ENCODE results near the gene TMA7B.

The TMA7B gene

GRCh38 chr22:39959640-39960447, at the start of gene TMA7B:
TMA7B (plus strand) TSS chr22:39960397; CDS start chr22:39964375, 3,978 bp downstream.
- peak in 1 of 2 donors; percentile 46 for DNase-seq

DNA sequence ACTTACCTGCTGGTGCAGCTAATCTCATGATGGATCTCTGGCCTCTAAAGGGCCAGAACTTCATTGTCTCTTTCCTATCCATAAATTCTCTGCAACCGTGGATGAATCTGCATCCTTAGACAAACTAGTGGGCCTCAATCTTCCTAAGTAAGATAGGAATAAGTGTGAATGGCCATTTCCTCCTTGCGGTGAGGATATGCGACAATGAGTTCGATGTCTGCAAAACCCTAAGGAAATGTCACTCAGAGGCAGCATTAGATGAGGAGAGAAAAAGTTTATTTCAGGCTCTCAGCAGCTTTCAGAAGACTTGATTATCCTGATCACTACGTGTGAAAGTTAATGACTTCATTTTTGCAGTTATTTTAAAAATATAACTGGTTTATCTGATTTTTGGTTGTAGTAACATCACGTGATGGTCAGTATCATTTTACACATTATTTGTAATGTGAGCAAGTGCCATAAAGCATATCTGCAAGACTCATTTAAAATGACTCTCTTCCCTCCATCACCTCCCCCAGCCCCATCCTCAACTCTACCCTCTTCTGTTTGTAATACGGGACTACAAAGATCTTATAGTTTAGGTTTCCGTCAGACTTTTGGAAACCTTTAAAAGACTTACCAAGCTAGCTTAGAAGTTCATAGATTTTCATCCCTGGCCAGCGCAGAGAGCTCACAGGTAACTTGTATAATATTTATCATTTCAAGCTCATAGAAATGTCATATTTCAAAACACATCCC, 49.2 kb upstream of the TMA7B start:
- DNase-seq: no peak

- DNase-seq: no peak
Measured at GRCh38 chr22:39913321-39913720, 46.9 kb upstream of the TMA7B start.

GRCh38 chr22:39913886-39914285, 46.3 kb upstream of the TMA7B start:
- DNase-seq: no peak

DNA sequence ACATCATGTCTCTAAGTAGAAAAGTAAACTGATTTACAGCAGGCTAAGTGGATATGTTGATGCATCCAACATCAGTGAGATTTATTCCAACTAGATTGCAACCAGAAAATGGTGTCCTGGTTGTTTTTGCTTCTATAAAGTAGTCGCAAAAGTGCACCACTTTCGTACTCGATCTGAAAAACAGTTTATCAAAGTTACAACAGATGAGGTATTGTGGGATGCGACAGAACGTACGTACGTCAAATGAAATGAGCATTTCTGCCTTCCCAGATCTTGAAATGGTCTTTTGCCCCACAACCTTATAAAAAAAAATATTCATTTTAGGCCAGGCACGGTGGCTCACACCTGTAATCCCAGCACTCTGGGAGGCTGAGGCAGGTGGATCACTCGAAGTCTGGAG, 45.6 kb upstream of the TMA7B start:
- DNase-seq: no peak

DNA sequence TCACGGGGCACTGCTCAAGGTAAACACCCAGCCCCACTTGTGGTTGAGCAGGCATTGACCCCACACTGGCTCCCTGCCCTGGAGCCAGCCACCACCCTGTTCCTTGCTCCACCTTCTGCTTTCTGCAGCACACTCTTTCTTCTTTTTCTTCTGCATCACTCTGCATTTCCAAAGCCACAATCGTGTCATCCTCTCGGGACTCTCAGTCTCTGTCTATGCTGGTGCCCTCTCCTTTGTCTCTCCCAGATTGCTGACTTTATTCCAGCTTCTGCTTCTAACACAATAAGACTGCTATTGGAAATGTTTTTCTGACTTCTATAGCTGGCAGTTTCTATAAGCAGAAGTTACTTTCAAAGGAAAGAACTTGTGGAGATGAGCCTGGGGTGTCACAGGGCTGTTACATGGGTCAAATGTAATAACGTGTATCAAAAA, 44.9 kb upstream of the TMA7B start:
- DNase-seq: no peak

DNA sequence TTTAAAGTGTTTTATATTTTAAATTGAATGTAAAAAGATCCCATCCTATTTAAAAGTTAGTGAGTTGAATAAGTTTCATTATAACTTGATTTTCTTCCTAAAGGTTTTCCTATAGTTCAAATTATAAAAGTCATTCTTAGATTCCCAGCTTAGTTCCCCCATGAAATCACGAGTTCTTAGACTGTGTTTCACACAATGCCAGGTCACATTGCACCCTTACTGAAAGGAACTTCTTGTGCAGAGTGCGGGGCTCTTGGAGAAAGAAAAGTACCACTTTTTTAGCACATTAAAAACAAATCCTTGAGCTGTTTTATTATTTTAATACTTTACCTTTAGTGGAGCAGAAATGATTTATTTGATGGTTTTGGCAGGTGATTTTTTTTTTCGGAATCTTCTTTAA, 43.7 kb upstream of the TMA7B start:
- DNase-seq: no peak

DNA sequence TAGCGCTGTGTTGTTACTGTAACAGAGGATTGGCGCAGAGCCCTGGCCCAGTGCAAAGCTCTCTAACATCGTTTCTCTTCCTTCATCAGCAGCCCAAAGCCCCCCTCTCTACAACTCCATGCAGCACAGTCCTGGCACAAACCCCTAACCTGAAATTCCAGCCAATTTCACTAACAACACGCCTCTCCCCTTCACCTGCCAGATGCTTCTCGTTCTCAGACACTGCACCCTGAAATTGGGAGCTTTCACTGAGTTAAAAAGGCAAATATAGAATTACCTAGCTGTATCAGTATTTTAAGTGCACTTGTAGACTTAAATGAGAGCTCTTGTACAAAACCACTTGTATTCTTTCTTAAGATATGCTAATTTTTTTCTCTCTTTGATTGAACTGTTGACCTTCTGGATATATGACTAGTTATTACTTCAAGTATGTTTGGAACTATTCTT, 43.0 kb upstream of the TMA7B start:
- no peak for DNase-seq

GRCh38 chr22:39917776-39918495, 42.3 kb upstream of the TMA7B start:
- DNase-seq: no peak

GRCh38 chr22:39920134-39920743, 40.0 kb upstream of the TMA7B start:
- DNase-seq: peak; percentile 71

DNA sequence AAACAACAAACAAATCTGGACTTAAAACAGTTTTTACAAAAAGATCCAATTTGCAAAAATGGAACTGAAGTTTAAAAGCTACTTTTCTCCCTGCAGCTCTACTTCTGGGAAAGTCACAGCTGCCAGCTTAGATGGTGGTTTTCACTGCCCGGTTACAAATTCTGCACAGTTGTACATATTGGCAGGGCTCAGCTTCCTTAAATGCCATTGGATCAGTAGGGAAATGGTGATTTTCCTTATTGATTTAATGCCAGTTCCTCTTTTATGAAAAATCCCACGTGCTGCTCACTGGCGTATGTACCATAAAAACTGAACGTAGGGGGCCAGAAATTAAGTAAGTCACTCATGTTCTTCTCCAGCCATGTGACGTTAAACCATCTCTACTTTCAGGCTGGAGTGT, 36.5 kb upstream of the TMA7B start:
- DNase-seq: no peak

- DNase-seq: no peak
Measured at GRCh38 chr22:39924286-39924685, 35.9 kb upstream of the TMA7B start.

GRCh38 chr22:39925273-39925672, 34.9 kb upstream of the TMA7B start:
- no peak for DNase-seq

- DNase-seq: no peak
Measured at GRCh38 chr22:39925909-39926679, 34.1 kb upstream of the TMA7B start.

DNA sequence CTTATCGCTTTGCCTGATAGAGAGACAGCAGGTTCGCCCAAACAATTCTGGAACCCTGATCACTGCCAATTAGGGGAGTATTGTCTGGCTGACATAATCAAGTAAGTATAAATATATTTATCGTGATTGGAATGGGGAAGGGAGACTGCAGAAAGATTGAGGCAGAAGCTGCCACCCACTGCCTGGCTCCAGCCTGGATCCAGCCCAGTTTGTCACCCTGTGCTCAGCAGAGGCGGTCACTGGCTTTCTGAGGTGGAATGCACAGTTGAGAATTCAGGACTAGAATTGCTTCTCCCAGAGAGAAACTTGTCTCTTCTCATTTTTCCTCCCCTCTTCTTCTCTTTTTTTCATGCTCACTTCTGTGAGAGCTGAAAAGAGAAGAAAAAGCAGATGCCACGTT, 33.4 kb upstream of the TMA7B start:
- no peak for DNase-seq

DNA sequence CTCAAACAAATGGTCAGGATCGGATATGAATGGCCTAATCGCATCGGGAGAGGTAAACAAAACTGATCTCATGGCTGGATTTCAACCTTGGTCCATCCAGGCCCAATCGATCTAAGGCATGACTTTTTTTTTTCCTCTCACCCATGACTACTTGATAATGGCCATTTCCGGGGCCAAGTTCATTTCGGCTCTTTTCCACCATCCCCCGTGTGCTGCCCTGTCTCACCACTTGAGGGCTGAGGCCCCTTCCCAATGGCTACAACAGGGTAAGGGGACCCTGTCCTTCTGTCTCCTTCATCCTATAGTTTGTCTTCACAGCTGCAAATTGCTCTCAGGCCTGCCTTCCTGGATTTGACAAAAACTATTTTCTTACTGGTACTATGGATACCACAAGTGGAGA, 32.7 kb upstream of the TMA7B start:
- DNase-seq: peak in 1 of 2 donors; percentile 49

DNA sequence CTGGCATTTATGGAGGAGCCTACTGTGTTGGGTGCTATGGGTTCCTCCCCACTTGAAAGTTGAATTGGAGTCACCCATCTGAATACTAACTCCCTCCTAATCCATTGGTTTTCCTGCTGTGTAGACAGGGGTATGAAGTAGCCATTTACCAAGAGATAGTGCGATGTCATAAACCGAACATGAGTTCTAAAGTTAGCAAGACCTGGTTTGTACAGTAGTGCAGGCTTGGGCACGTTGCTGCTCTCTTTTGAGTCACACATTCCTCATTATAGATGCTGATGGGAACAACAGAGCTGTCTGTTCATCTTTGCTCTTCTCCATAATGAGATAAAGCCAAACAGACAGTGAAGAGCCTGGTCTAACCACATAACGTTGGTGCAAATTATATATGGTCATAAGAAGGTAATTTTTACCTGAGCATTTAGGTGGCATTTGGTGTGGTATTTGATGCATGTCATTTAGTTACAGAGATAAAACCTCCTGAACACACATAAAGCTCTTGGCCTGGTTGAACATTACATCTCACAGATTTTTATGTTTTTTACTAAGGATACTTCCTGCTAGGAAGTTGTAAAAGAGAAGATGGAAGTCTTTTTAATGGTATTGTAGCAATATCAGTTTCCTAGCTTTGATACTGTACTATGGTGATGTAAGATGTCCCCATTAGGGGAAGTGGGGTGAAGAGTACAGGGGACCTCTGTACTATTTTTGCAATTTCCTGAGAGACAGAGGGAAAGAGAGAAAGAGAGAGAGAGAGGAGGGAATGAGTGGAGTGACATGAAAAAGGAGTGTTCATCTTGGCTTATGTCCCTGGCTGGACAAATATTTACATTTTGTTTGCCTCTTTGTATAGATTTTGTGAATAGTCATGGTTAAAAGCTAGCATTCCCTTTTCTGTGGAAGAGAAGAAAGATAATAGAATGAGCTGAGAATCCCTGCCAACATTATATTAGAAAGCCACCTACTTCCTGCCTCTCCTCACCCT, 31.4 kb upstream of the TMA7B start:
- no peak for DNase-seq

GRCh38 chr22:39931251-39931650, 28.9 kb upstream of the TMA7B start:
- no peak for DNase-seq

DNA sequence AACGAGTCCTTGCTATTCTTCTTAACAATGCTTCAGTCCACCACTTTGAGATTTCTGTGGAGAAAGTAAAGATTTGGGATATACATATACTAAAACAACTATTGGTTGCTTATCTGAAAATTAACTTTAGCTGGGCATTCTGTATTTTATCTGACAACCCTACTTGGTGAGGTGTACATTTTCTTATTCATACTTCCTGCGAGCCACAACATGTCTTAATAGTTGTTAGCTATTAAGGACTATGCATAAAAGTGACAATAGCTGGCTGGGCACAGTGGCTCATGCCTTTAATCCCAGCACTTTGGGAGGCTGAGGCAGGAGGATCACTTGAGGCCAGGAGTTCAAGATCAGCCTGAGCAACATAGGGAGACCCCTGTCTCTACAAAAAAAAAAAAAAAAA, 28.0 kb upstream of the TMA7B start:
- no peak for DNase-seq

GRCh38 chr22:39932918-39933649, 27.1 kb upstream of the TMA7B start:
- peak; percentile 67 to 71 for DNase-seq
